Caco-2 (cell line): ENCODE results near the gene KRTAP3-2. TPM values are rescaled to one million over a fixed set of nuclear protein-coding genes. Genes with fewer than 3 reads are reported as not detected.
A peak's percentile ranks its signal among the peaks of the same experiment; 100 is the strongest.

Experiments
- BruUV-seq: library from RNA; stranded (reverse); fragments of 400-500 nt; replicated peaks from 2 replicates; lab custom pipeline; 2021; lab: Mats Ljungman, UMichigan
- CTCF ChIA-PET: fragments of 300-600 bp; sonication (Branson Sonifier 250); formaldehyde crosslinking; loops from one replicate; lab custom pipeline; 2022; ENCODE audit warnings: antibody characterized with exemption; lab: Charles Lee
- POLR2A ChIA-PET: fragments of 300-600 bp; sonication (Branson Sonifier 250); formaldehyde crosslinking; loops from one replicate; lab custom pipeline; 2022; ENCODE audit warnings: antibody characterized with exemption; lab: Charles Lee
- DNase-seq, 2 experiments: peaks; one replicate each; pipeline versions ENCODE4 v3.0.0 to v3.0.0-alpha.2; 2020 to 2022
- H3K27me3 ChIP-seq: replicated peaks from 2 replicates; pipeline ENCODE4 v1.6.0; 2011; ENCODE audit warnings: low read length; ENCODE audit not compliant: control insufficient read depth, insufficient read depth
- H3K36me3 ChIP-seq: 2 replicates; pipeline ENCODE4 v1.5.1; 2011; ENCODE audit warnings: low read length; ENCODE audit not compliant: control insufficient read depth, insufficient read depth
- H3K4me1 ChIP-seq: fragments of 250-450 bp; sonication (Bioruptor Pico); 2 replicates; pipeline ENCODE4 v1.5.1; 2020; ENCODE audit warnings: mild to moderate bottlenecking
- H3K4me3 ChIP-seq: 2 replicates; pipeline ENCODE4 v1.5.1; 2011; ENCODE audit warnings: low read depth, mild to moderate bottlenecking, control low read depth, low read length
- H3K9me3 ChIP-seq: fragments of 250-450 bp; sonication (Bioruptor Pico); 2 replicates; pipeline ENCODE4 v1.5.1; 2020; ENCODE audit warnings: mild to moderate bottlenecking, moderate library complexity
- H3K27ac Mint-ChIP-seq: one replicate; pipeline ENCODE4 v1.8.0; 2022; ENCODE audit warnings: mixed read lengths; ENCODE audit not compliant: unreplicated experiment
- H3K27me3 Mint-ChIP-seq: one replicate; pipeline ENCODE4 v1.8.0; 2022; ENCODE audit warnings: mixed read lengths; ENCODE audit not compliant: insufficient read depth, unreplicated experiment
- H3K36me3 Mint-ChIP-seq: one replicate; pipeline ENCODE4 v1.8.0; 2022; ENCODE audit warnings: mild to moderate bottlenecking, mixed read lengths; ENCODE audit not compliant: insufficient read depth, unreplicated experiment
- H3K4me1 Mint-ChIP-seq: one replicate; pipeline ENCODE4 v1.8.0; 2022; ENCODE audit warnings: low read depth, mixed read lengths; ENCODE audit not compliant: unreplicated experiment
- H3K4me3 Mint-ChIP-seq: one replicate; pipeline ENCODE4 v1.8.0; 2022; ENCODE audit warnings: mild to moderate bottlenecking, moderate library complexity, mixed read lengths; ENCODE audit not compliant: unreplicated experiment
- H3K9me3 Mint-ChIP-seq: one replicate; pipeline ENCODE4 v1.8.0; 2022; ENCODE audit warnings: mixed read lengths; ENCODE audit not compliant: unreplicated experiment
- CTCF ChIP-seq, 2 experiments: fragments of 200-600 bp in 1 of 2; IDR thresholded peaks; 1 replicate in 1 of 2; 2 replicates in 1 of 2; pipeline versions ENCODE4 v1.5.1 to v1.8.0; 2011 to 2022; ENCODE audit warnings: antibody characterized with exemption in 1 of 2, control low read depth in 1 of 2, inconsistent platforms in 1 of 2, low read depth in 1 of 2, low read length in 1 of 2, mild to moderate bottlenecking in 1 of 2, moderate library complexity in 1 of 2; ENCODE audit not compliant: insufficient read depth in 1 of 2, severe bottlenecking in 1 of 2, unreplicated experiment in 1 of 2
- intact Hi-C: fragments of 100-400 bp; cut with micrococcal nuclease; formaldehyde crosslinking; loops from one replicate; pipeline ENCODE4 v1.10.0; 2022; ENCODE audit not compliant: unreplicated experiment
- total RNA-seq: library from RNA; stranded (reverse); gene quantifications from 2 replicates; pipeline ENCODE4 v1.2.3, GENCODE V29; 2022

Gene KRTAP3-2
- total RNA-seq, 1 experiment from 2014 or later, result not detected

GRCh38 chr17:40967582-40967981 lies 32.1 kb downstream of the KRTAP3-2 start:
- no peaks in the 10 kb centered on the region for H3K36me3 ChIP-seq
- DNase-seq, result no peak
- Mint-ChIP-seq H3K9me3 (peaks cover 14% of the 10 kb centered on the region), H3K36me3 (no peaks in the 10 kb centered on the region), H3K4me3 (no peak overlapping the region), H3K27me3 (no peaks in the 10 kb centered on the region), H3K27ac (no peak overlapping the region), H3K4me1 (peaks cover 2% of the 10 kb centered on the region)
- BruUV-seq, result no TSS peak
- intact Hi-C loops, result no loop called here
- H3K27me3 ChIP-seq, result no peaks in the 10 kb centered on the region
- POLR2A ChIA-PET, result no interaction called here
- H3K9me3 ChIP-seq, result peaks cover 10% of the 10 kb centered on the region; the same call in 1 of the 2 replicates
- CTCF ChIA-PET, result no interaction called here
- H3K4me1 ChIP-seq, result no peaks in the 10 kb centered on the region
- H3K4me3 ChIP-seq, result no peak overlapping the region
- TF ChIP-seq CTCF (IDR thresholded peaks at IDR 0.05; ENCODE audit: insufficient read depth in 1 of 2, low read depth in 1 of 2, low read length in 1 of 2, severe bottlenecking in 1 of 2, unreplicated experiment in 1 of 2), result no peak

DNA sequence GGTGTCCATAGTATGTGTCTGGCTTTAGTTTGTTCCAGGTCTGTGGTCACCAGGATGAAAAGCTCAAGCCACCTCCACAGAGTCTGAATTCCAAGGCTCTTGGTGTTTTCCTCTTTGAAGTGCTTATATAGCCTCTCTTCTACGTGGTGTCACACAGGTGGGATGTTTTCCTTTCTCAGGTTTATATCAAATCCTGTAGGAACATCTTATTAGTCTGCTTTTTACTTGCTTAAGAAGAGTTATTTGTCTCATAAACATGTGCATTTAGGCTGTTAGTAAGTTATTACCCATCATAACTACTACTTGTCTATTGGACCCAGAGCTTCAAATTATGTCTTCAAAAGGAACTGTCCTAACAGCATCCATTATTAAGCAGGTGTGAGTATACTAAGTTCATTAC lies 32.9 kb downstream of the KRTAP3-2 start, which contains the start of gene KRT39:
TSS of gene KRT39 (minus strand) at position 101 of the 400 bp plus-strand sequence. CDS start at position 9, 92 bp downstream.
- Mint-ChIP-seq H3K36me3 (no peaks in the 10 kb centered on the region), H3K9me3 (peaks cover 20% of the 10 kb centered on the region), H3K27me3 (no peaks in the 10 kb centered on the region), H3K4me1 (no peaks in the 10 kb centered on the region), H3K27ac (no peak within 1 kb of the TSS), H3K4me3 (no peak within 1 kb of the TSS)
- ChIA-PET POLR2A (no interaction called here), CTCF (no interaction called here)
- peaks cover 10% of the 10 kb centered on the region; the same call in 1 of the 2 replicates for H3K9me3 ChIP-seq
- TF ChIP-seq CTCF (IDR thresholded peaks at IDR 0.05; ENCODE audit: insufficient read depth in 1 of 2, low read depth in 1 of 2, low read length in 1 of 2, severe bottlenecking in 1 of 2, unreplicated experiment in 1 of 2), result no peak
- H3K4me3 ChIP-seq, result no peak within 1 kb of the TSS
- no TSS peak for BruUV-seq
- intact Hi-C loops, result no loop called here
- no peaks in the 10 kb centered on the region for H3K36me3 ChIP-seq
- DNase-seq, result no peak
- H3K4me1 ChIP-seq, result no peaks in the 10 kb centered on the region
- H3K27me3 ChIP-seq, result no peaks in the 10 kb centered on the region

DNA sequence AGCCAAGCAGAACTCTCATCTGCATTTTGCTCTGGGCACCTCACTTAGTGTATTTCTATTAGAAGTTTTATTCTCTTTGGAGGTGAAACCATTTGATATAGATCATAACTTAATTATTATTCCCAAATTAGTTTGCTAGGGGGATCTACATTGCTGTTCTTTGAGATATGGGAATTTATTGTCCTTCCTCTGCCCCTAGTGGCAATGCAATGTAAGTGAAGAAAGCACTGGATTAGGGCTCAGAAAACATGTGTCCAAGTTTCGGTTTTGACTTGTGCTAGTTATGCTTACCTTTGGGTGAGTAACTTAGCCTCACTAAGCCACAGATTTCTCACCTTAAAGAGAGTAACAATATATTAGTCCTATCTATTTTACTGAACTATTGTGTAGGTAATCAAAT lies 35.9 kb downstream of the KRTAP3-2 start:
- intact Hi-C loops, result no loop called here
- TF ChIP-seq CTCF (IDR thresholded peaks at IDR 0.05; ENCODE audit: insufficient read depth in 1 of 2, low read depth in 1 of 2, low read length in 1 of 2, severe bottlenecking in 1 of 2, unreplicated experiment in 1 of 2), result peak; percentile 27 to 46
- H3K4me1 Mint-ChIP-seq, result peaks cover 9% of the 10 kb centered on the region

More for the DNA sequence above, 35.9 kb downstream of the KRTAP3-2 start:
- Histone ChIP-seq H3K4me3 (no peak overlapping the region), H3K36me3 (no peaks in the 10 kb centered on the region), H3K27me3 (no peaks in the 10 kb centered on the region), H3K4me1 (peaks cover 20% of the 10 kb centered on the region), H3K9me3 (peaks cover 10% of the 10 kb centered on the region; the same call in 1 of the 2 replicates)
- Mint-ChIP-seq H3K36me3 (peaks cover 2% of the 10 kb centered on the region), H3K27ac (no peak overlapping the region), H3K27me3 (no peaks in the 10 kb centered on the region), H3K4me3 (no peak overlapping the region), H3K9me3 (peaks cover 31% of the 10 kb centered on the region)
- no peak for DNase-seq
- BruUV-seq, result no TSS peak
- ChIA-PET CTCF (no interaction called here), POLR2A (no interaction called here)
